ENCODE measurements around the gene PPIF. TPM values are rescaled to one million over a fixed set of nuclear protein-coding genes. Genes with fewer than 3 reads are reported as not detected.

The PPIF gene
- total RNA-seq, 1 donor from 2014 or later, result 151 TPM

DNA sequence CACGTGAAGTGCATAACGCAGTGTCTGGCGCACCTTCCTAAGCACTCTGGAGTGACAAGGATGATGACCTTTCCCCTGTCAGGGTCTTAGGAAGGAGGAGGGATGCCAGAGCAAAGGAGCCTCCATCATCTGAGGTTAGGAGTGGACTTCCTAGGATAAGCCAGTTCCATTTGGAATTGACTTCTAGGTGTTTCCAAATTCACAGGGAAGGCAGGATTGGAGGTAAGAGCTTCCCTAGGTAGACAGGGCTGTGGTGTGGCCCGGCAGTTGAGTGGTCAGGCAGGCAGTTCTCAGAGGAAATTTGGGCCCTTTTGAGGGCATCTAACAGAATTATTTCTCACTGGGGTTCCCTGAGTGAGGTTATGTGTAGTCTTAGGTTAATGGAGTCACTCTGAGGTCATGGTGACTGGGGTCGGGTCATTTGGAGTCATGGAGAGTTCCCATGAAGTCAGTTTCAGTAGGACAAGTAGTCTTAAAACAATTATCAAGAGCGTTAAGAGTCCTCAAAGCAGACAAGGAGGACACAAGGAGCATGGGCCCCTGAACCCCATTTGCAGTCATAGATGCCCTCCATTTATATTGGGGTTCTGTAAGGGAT lies 8.2 kb downstream of the PPIF start:
- DNase-seq (ENCODE audit: missing footprints), result no peak
- intact Hi-C loops (cut with DNase I), result no loop called here
- ATAC-seq, result no peak

DNA sequence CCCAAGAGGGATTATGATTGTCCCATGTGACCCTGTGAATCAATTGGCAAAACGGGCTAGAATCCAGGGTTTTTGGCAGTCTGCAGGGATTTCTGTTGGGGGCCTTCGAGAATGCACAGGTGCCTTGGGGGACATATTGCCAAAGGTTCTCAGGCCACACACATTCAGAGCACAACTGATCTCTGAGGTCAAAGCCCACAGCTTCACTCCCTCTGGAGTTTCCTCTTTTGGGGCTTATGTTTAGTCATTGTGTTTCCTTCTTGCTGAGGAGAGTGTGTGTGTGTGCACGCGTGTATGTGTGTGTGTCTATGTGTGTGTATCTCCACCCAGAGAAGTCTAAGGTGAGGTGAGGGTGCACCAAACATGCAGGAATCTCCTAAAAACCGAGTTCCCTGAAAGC lies 8.8 kb downstream of the PPIF start:
- intact Hi-C loops (cut with DNase I), result no loop called here
- DNase-seq (ENCODE audit: missing footprints) (no peak), ATAC-seq (no peak)

DNA sequence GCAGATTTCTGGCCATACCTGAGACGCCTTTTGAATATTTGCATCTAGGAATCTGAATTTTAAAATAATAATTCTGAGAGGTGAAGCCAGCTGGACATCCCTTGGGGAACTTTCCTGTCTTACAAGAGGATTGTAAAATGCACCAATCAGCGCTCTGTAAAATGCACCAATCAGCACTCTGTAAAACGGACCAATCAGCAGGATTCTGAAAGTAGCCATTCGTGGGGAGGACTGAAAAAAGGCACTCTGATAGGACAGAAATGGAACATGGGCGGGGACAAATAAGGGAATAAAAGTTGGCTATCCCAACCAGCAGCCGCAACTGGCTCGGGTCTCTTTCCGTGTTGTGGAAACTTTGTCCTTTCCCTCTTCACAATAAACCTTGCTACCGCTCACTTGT lies 9.9 kb downstream of the PPIF start:
- no peak for ATAC-seq
- DNase-seq (ENCODE audit: missing footprints), result no peak
- intact Hi-C loops (cut with DNase I), result no loop called here

DNA sequence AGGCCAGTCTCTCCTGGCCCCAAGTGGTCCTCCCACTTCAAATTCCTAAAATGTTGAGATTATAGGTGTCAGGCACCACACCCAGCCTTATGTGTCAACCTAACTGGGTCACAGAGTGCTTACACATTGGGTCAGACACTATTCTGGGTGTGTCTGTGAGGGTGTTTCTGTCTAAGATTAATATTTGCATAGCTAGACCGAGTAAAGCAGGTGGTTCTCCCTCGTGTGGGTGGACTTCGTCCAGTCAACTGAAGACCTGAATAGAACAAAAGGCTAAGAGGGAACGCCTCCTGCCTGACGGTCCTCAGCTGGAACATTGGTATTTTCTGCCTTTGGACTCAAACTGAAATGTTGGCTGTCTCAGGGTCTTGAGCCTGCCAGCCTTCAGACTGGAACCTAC lies 11.5 kb downstream of the PPIF start:
- no peak for ATAC-seq
- no peak for DNase-seq (ENCODE audit: missing footprints)
- intact Hi-C loops (cut with DNase I), result no loop called here

DNA sequence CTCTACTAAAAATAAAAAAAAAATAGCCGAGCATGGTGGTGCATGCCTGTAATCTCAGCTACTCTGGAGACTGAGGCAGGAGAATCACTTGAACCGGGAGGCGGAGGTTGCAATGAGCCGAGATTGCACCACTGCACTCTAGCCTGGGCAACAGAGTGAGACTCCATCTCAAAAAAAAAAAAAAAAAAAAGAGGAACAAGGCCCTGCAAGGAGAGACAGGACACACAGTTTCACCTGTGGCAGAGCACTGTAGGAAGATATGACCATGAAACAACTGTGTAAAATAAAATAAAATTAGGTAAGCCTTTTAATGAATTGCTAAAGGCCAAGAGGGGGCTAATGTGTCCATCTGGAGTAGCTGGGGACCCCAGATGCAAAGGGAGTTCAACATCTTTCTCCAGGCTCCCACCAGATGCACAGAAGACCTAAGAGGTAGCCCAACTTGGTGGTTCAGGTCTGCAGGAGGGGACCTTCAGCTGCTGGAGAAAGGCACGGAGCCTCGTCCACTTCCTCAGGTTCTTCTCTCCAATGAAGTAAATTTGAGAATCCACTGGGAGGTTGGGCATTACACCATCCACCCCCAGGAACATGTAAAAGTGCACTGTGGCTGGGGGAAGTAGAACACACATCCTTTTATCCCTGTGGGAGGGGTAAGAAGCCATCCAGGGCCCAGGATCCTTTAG lies 12.7 kb downstream of the PPIF start:
- no peak for ATAC-seq
- intact Hi-C loops (cut with DNase I), result no loop called here
- DNase-seq (ENCODE audit: missing footprints), result no peak

DNA sequence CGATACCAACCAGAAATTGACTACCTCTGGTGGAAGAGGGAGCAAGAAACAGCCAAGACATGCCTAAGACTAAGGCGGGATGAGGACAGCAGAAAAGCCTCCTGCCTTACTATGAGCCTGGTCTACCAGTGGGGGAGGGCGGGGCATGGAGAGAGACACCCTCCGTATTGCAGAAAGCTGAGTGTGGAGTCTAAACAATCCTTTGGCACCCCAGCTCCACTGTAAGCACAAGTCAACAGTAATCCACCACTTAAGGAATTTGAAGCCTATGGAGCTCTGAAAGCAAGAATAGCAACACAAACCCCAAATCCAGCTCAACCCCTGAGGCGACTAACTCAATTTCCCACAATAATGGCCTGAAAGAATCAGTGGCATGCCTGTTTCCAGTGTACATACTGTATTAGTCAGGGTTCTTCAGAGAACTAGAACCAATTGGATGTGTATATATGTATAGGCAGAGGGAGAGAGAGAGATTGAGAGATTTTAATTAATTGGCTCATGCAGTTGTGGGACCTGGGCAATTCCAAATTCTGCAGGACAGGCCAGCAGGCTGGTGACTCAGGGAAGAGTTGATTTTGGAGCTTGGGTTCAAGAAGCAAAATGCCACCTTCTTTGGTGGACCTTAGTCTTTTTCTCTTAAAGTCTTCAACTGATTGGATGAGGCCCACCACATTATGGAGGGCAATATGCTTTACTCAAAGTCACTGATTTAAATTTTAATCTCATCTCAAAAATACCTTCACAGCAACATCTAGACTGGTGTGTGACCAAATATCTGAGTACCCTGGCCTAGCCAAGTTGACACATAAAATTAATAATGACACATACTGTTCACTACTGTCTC lies 13.5 kb downstream of the PPIF start:
- intact Hi-C loops (cut with DNase I), result no loop called here

DNA sequence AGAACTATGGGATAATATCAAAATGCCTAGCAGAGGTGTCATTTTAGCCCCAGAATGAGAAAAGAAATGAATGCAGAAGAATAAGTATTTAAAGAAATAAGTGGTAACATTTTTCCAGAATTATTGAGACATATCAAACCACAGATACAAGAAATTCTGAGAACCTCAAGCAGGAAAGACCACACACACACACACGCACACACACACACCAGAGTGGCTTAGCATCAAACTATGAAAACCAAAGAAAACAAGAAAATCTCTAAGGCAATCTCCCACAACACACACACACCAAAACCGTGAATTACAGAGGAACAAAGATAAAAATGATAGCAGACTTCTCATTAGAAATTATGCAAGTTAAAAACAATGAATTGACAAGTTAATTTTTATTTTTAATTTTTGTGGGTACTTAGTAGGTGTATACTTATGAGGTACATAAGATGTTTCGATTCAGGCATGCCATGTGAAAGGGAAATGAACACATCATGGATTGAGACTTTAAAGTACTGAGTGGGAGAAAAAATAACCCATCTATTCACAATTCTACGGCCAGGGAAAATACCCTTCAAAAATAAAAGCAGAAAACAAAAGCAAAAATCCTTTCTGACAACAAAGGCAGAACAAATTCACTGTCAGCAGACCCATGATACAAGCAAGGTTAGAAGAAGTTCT lies 14.6 kb downstream of the PPIF start:
- ATAC-seq (no peak), DNase-seq (ENCODE audit: missing footprints) (no peak)
- intact Hi-C loops (cut with DNase I), result no loop called here

More for the DNA sequence above, 13.5 kb downstream of the PPIF start:
- no peak for ATAC-seq
- no peak for DNase-seq (ENCODE audit: missing footprints)

DNA sequence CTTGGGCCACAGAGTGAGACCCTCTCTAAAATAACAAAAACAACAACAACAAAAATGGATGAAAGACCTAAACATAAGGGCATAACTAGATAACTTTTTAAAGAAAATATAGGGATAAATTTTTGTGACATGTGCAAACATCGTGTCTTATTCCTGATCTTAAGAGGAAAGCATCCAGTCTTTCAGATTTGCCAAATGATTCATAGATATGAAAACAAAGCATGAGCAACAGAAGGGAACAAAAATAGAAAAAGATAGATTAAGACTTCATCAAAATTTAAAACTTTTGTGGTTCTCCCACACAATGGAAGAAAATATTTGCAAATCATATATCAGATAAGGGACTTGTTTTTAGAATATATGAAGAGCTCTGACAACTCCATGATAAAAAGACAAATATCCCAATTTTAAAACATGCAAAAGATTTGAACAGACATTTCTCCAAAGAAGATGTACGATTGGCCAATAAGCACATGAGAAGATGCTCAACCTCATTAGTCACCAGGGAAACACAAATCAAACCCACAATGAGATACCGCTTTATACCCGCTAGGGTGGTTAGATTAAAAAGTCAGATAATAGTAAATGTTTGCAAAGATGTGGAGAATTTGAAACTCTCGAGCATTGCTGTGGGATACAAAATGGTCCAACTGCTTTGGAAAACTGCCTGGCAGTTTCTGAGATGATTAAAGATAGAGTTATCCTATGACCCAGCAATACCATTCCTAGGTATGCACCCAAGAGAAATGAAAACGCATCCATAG lies 20.3 kb downstream of the PPIF start:
- DNase-seq (ENCODE audit: missing footprints) (no peak), ATAC-seq (no peak)
- intact Hi-C loops (cut with DNase I), result no loop called here

DNA sequence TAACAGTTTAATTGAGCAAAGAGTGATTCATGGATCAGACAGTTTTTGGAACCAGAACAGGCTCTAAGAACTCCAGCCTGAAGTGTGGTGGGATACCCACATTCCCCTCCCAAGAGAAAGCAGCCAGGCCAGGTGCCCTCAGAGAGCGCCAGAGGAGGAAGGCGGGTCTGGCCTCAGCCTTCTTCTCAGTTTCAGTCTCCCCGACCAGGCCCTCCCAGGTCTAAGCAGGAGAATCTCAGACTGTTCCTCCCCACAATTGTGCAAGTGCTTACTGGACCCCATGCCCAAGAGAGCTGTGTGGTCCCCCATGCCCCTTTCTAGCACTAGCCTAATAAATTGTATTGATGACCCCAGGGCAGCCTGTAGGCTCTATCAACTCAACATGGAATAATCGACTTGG lies 25.6 kb downstream of the PPIF start:
- no peak for DNase-seq (ENCODE audit: missing footprints)
- intact Hi-C loops (cut with DNase I), result loop anchor here (10.0 kb wide), 1 partner anchor 232 kb away; no protein-coding TSS in a partner anchor

DNA sequence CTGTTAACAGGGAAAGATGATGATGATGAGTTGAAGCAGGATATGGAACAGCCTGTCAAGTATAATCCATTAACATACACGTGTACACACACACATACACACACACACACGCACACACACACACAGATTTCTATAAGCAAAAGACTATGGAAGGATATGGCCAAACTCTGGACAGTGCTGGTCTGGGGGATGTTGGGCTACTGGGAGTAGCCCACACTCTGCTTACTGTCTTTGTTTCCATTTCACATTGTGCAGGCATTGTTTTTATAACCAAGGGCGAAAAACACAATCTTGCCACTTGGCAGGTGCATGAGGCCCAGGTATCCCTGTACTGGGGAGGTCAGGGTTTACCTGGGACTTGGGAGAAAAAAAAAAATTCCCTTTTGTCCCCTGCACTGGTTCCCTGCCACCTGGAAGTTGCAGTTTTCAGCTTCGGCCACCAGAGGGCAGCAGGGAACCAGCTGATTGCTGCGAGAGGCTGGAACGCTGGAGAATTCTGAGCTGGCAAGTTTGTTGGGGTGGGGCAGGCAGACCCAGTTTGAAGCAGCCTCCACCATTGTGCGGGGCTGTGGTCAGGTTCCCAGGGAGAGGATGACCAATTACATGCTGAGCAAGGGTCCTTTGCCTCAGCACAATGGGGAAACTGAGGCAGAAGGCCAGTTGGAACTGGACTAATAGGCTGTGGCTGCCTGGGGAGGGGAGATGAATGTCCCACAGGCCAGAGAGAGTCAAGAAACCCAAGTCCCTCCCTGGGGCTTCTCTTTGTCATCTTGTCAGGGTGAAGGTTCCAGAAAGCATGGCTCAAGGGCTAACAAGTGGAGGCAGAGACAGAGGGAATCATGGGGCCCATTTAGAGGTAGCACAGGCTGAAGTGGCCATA lies 27.3 kb downstream of the PPIF start:
- intact Hi-C loops (cut with DNase I), result loop anchor here (1.0 to 10.0 kb wide), 3 partner anchors 93 to 230 kb away; no protein-coding TSS in a partner anchor
- ATAC-seq (peak; percentile 52), DNase-seq (ENCODE audit: missing footprints) (peak; percentile 87)

More for the DNA sequence above, 25.6 kb downstream of the PPIF start:
- no peak for ATAC-seq

DNA sequence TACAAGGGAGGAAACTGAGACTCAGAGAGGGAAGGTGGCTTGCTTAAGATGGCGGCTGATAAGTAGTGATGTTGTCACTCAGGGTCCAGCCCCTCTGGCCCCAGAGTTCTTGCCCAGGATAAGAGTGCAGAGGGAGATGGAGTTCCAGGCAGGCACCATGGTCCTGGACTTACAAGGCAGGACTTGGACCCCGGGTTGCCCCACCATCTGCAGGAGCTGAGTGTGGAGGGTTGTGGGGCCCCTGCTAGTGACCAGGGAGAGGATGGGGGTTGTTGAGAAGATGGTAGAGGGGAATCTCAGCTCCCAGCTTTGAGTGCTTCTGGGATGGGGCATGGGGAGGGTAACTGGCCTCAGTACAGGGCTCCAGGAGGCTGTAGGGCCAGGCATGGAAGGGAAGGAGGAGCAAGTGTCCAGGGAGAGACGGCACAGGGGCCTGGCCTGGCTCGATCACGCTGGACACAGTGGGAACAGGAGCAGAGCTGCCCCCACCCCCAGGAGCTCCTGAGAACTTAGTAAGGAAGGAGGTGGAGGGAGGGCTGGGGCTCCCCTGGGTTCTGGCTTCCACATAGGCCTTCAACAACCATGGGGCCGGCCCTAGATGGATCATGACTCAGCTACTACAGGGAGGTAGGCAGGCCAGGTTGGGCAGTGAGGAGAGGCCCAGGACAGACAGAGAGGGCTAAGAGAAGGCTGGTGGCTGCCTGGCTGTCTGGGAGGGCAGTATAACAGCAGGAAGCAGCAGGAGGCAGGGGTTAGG lies 28.2 kb downstream of the PPIF start:
- DNase-seq (ENCODE audit: missing footprints) (no peak), ATAC-seq (no peak)
- intact Hi-C loops (cut with DNase I), result loop anchor here (10.0 kb wide), 1 partner anchor 229 kb away; no protein-coding TSS in a partner anchor

DNA sequence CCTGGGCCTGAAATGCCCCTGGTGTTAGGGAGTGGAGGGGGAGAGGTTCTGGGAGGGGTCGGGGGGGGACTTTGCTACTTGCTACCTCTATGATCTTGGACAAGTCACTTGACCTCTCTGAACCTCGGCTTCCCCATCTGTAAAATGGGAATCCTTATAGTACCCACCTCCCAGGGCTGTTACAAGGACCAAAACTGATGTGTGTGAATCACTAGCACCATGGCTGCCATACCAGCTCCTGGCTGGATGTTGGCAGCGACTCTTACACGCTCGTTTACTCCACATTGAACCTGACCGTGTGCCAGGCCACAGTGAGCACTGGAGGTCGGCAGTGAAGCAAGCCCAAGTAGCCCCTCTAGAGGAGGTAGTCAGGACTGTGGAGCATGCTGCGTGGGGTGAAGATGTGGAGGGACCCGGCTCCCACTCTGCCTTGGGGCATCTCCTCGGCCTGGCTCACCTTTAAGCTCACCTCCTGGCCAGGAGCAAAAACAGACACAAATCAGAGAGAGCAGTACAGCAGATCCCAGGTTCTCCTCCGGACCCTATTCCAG lies 28.9 kb downstream of the PPIF start:
- ATAC-seq (no peak), DNase-seq (ENCODE audit: missing footprints) (no peak)
- intact Hi-C loops (cut with DNase I), result loop anchor here (10.0 kb wide), 1 partner anchor 229 kb away; no protein-coding TSS in a partner anchor

DNA sequence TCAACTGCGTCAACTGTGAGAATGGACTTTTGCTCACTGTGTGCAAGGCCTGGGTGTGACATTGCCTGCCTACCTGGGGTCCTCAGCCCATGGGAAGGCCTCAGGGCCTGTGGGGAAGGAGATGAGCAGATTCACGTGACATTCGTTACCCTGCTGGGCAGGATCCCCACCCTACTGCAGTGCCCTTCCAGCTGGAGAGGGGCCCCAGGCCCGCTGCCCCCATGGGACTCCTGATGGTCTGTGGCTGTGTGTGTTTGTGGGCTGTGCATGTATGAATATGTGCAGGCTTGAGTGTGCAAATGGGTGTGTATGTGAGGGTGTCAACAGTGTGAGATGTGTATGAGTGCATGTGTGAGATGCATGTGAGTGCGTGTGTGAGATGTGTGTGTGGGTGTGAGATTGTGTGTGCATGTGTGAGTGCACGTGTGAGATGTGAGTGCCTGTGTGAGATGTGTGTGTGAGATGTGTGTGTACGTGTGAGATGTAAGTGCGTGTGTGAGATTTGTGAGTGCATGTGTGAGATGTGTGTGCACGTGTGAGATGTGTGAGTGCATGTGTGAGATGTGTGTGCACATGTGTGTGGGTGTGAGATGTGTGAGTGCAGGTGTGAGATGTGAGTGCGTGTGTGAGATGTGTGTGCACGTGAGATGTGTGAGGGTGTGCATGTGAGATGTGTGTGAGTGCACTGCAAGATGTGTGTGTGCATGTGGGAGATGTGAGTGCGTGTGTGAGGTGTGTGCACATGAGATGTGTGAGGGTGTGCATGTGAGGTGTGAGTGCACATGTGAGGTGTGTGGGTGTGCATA lies 29.7 kb downstream of the PPIF start:
- no peak for DNase-seq (ENCODE audit: missing footprints)
- no peak for ATAC-seq
- intact Hi-C loops (cut with DNase I), result loop anchor here (10.0 kb wide), 1 partner anchor 228 kb away; no protein-coding TSS in a partner anchor

DNA sequence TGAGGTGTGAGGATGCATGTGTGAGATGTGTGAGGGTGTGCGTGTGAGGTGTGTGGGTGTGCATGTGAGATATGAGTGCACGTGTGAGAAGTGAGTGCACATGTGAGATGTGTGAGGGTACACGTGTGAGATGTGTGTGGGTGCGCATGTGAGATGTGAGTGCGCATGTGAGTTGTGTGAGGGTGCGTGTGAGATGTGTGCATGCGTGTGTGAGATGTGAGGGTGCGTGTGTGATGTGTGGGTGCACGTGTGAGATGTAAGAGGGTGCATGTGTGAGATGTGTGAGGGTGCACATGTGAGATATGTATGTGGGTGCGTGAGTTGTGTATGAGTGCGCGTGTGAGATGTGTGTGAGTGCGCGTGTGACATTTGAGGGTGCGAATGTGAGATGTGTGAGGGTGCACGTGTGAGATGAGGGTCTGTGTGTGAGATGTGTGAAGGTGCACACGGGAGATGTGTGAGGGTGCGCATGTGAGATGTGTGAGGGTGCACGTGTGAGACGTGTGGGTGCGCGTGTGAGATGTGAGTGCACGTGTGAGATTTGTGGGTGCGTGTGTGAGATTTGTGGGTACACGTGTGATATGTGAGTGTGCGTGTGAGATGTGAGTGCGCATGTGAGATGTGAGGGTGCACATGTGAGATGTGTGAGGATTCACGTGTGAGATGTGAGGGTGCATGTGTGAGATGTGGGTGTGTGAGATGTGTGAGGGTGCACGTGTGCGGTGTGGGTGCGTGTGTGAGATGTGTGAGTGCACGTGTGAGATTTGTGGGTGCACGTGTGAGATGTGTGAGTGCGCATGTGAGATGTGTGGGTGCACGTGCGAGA lies 30.5 kb downstream of the PPIF start:
- ATAC-seq (no peak), DNase-seq (ENCODE audit: missing footprints) (no peak)
- intact Hi-C loops (cut with DNase I), result loop anchor here (10.0 kb wide), 1 partner anchor 227 kb away; no protein-coding TSS in a partner anchor

DNA sequence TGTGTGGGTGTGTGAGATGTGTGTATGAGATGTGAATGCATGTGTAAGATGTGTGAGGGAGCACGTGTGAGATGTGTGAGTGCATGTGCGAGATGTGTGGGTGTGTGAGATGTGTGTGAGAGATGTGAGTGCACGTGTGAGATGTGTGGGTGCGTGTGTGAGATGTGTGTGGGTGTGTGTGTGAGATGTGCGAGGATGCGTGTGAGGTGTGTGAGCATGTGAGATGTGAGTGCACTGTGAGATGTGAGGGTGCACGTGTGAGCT lies 31.0 kb downstream of the PPIF start:
- no peak for DNase-seq (ENCODE audit: missing footprints)
- intact Hi-C loops (cut with DNase I), result loop anchor here (10.0 kb wide), 1 partner anchor 226 kb away; no protein-coding TSS in a partner anchor
- no peak for ATAC-seq

All from Right ventricle myocardium inferior (tissue), 1 donor.